Left ventricle myocardium superior (tissue), 1 donor: ENCODE measurements around the gene KIF5C. TPM values are rescaled to one million over a fixed set of nuclear protein-coding genes. Genes with fewer than 3 reads are reported as not detected.

Experiments
- ATAC-seq: fragments of 200-7000 bp; cut with Tn5 transposase; one replicate; pipeline ENCODE4 v1.9.1; 2020; ENCODE audit warnings: mild to moderate bottlenecking, moderate library complexity
- DNase-seq: peaks from one replicate; pipeline ENCODE4 v3.0.0-alpha.2; 2020
- intact Hi-C: fragments of 100-400 bp; cut with micrococcal nuclease; formaldehyde crosslinking; loops from one replicate; pipeline ENCODE4 v1.11.0; 2022
- total RNA-seq: library from RNA; stranded (reverse); fragmentation: NEBNext Ultra II Directional; extraction: Animal tissue kit (Norgen Biotek cat#: 25700); gene quantifications from one replicate; pipeline ENCODE4 v1.2.1, GENCODE V29; 2021
- donor health status: DM: no; HTN: yes; CAD: no; lungs with severe emphysema.

Gene KIF5C
- total RNA-seq, 1 donor from 2014 or later = 0.52 TPM

DNA sequence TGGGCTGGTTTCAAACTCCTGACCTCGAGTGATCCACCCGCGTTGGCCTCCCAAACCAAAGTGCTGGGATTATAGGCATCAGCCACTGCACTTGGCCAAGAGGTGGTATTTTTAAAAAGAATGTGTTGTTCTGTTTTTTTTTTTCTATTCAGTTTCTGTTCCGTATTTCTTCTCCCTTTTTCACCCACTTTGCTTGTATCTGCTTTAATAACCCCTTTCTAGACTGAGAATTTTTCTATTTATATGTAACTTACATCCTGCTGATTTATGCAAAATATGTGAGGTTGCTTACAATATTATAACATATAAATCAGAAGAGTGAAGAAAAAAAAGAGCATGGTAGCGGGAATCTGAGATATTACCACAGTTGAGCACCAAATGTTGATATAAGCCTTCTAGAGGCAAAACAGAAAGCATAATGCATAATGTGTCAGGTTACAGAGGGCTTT, 146.3 kb downstream of the KIF5C start:
- intact Hi-C loops = no loop called here
- DNase-seq (no peak), ATAC-seq (no peak)

DNA sequence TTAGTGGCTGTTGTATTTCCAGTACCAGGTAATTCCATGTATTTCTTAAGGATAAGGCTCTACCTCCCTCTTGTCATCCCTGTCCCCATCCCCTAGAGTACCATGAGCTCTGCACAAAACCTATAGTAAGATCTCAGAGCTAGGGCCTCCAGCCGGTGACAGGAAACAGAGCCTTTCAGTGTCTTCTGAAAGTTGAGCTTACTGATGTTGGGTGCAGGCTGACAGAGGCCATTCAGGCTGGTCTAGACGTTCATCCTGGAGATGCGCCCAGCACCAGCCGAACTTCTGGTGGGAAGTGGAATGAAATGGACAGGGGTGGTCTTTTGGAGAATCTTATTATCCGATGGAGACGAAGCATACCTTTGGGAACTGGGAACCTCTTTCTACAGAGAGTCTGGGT, 146.7 kb downstream of the KIF5C start:
- ATAC-seq (no peak), DNase-seq (no peak)
- intact Hi-C loops = no loop called here

DNA sequence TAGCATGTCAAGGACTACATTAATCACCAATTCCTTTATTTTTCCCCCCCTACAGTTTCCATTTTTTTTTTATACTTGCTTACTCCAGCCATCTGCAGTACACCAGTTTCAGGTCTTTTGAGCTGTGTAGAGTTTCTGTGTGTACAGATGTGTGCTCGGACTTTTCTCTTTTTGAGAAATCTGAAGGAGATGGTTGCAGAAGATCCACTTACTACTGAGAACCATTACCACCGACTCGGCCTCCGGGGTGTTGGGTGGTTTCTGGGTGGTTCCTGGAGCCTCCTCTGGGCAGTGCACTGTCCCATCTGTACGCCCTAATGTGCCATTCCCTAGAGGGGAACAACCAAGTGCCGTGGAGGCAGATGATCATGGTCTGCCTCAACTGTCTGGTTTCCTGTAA, 148.1 kb downstream of the KIF5C start:
- DNase-seq = no peak
- intact Hi-C loops = no loop called here
- no peak for ATAC-seq

DNA sequence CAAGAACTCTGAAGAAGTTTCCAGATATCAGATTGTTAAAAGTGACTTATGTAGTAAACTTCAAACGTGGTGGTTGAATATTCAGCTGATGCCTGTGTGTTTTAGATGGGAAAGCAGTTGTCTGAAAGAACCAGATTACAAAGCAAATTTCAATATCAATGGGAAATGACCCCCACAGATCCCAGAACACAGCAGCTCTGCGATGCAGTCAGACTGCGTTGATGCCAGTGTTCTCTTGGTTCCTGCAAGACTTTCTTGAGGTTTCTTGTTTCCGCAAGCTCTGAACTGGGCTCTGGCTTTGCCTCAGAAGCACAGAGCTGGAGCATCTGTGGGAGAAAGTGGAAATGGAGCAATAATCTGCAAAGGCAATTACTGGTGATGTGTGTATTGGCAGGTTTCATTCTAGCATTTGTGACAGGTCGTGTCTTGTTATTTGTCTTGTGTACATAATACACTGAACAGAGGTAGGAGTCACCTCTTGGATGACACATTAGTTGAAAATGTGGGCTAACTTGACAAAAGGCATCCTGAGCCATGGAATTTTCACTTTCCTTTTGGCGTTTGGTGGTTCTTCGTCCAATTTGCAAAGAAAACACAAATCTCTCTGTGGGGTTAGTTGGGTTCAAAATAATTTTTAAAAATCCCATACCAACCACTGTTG, 152.7 kb downstream of the KIF5C start:
- DNase-seq = no peak
- intact Hi-C loops = no loop called here
- ATAC-seq = no peak

DNA sequence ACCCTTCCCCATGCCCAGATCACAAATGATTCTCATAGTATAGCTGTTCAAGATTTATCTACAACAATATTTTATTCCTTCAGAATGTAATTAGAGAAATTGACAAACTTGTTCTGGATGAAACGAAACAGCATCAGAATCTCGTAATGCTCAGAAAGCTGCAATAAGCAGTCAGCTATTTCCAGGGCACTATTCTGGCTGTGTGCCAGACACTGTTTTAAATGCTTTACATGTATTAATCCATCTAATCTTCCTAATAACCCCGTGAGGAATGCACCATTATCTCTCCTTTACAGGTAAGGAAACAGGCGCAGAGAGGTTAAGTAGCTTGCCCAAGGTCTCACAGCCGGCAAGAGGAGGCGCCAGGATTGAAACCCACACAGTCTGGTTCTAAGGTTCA, 153.3 kb downstream of the KIF5C start:
- intact Hi-C loops = no loop called here
- DNase-seq (no peak), ATAC-seq (no peak)

DNA sequence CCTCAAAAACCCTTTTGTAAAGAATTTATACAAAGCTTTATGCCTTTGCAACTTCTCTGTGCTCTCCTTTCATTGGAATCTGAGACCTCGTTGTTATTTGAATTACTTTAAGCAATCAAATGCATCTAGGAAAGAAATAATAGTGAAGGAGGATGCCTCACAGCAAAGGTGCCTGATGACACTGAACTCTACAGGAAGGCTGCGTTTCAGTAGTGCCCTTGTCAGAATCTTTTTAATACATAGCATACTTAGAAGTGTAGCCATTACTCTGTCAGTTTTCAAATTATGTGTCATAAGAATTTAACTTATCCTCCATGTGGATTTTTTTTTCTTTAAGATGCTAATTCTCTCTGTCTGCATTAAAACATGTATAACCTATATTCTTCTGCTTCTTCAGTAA, 153.9 kb downstream of the KIF5C start:
- no peak for ATAC-seq
- intact Hi-C loops = no loop called here
- no peak for DNase-seq

DNA sequence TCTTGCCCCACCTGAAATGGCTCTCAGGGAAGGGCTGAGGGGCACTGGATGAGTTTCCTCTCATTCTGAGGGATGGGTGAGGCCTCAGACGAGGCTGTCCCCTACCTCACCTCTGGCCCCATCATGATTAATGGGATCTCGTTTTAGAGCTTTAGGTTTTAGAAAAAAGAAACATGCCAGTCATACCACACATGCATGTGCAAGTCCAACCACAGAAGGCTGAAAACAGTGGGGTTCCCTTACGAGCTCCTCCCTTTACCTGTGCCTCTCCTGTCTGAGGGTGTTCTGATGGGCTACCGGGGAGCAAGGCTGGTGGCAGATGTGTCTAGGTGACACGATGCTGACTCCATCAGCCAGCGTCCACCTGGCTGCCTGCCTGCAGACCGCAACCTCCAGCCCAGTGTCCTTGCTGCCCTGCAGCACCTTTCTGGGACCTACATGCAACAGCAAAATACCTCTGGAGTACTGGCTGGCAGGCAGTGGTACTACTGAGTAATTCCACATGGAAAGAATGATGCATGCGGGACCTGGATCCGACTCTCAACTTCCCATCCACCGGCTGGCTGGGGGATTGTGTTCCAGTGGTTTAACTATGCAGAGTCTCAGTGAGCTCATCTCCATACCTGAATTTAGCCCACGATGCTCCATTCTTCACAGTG, 154.4 kb downstream of the KIF5C start:
- intact Hi-C loops = no loop called here
- no peak for ATAC-seq
- no peak for DNase-seq

DNA sequence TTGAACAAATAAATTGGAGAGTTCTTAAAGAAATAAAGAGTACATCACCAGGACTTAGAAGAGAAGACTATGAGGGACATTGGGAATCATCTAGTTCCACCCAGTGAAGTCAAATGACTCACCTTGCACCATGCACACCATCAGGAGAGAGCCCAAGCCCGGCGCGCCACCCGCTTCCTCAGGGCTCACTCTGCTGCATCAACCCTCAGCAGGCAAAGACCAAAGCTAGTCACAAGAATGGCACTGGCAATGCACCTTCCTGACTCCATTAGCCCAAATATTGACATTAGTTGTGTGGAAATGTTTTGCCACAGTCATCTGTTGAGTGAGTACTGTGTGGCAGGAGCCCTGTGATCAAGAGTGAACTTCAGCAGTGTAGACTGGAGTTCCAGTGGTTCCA, 156.4 kb downstream of the KIF5C start:
- ATAC-seq (no peak), DNase-seq (no peak)
- intact Hi-C loops = no loop called here

DNA sequence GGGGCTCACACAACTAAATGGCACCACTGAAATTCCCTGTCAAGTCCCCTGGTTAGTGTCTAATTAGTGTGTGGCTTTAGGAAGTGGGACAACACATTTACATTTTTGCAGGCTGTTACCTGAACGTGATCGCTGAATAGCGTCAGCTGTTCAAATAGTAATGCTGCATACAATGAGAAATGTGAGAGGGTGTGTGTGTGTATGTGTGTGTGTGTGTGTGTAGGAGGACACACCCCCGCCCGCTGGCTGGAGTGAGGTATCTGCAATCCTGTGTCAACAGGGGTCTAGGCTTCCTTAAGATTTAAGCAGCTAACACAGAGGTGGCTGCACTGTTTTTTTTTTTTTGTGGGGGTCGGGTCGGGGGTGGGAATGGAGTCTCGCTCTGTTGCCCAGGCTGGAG, 158.7 kb downstream of the KIF5C start:
- intact Hi-C loops = no loop called here
- ATAC-seq (no peak), DNase-seq (no peak)

DNA sequence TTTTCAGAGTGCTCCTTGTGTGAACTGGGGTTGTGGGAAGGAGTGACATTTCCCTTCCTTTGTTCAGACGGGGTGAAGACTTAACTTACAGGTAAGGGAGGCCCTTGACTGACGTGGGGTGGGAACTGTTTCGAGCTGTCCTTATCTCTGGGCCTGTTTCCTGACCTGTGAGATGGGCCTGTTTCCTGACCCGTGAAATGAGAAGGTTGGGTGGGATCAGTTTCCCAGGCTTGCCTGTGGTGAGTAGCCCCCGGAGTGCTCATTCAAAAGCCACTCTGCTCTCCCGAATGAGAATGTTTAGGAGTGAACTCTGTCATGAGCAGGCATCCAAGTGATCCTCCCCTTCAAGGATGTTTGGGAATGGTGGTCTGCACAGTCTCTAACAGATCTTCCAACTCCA, 159.4 kb downstream of the KIF5C start:
- intact Hi-C loops = no loop called here
- ATAC-seq (no peak), DNase-seq (no peak)

DNA sequence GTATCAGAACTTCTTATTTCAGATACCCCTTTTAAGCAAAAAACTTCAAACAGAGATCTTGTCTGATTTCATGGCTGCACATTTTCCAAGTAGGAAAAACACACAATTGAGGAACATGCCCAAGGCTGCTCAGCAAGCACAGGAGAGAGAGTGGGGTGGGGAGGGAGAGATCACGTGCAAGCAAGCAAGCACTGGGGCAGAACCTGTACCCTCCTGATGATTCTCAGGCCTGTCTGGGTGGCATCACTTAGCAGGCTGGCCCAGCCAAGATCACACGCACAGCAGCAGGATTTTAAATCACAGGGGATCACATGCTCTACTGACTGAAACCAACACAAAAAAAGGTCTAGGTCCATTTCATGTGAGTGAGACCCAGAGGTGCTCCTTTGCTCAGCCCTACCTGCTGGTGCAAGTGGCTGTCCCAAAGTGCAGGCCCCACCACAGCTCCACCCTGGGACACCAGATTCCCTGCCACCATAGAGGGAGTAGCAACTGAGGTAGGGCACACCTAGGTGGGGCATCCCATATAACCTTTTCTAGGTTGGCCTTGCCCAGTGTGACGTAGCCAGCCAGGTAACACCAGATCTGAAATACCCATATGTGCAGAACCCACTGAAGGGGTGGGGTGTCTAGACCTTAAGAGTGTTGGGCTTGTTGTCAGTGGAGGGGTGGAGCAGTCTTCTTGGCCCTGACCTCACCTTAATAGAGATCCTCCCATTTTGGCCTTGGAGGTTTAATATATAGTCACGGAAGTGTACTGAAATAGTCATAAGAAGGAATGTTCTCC, 161.7 kb downstream of the KIF5C start:
- no peak for DNase-seq
- ATAC-seq = no peak
- intact Hi-C loops = no loop called here

DNA sequence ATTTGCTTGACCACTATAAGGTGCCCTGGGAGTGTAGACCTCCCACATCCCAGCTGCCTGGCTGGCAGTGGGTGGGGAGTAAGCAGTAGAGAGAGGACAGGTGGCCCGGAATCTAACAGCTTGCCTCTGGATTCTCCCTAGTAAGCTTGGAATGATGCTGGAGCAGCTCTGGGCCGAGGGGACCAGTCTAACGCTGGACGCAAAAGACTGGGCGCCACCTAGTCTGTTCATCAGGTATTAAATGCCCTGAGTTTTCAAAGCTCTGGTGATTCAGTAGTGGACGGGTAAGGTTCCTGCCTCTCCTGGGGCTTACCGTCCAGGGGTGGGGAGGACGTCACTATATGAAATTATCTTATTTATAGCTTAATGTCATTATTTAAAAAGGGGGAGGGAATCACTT, 162.8 kb downstream of the KIF5C start:
- DNase-seq (no peak), ATAC-seq (no peak)
- intact Hi-C loops = no loop called here

DNA sequence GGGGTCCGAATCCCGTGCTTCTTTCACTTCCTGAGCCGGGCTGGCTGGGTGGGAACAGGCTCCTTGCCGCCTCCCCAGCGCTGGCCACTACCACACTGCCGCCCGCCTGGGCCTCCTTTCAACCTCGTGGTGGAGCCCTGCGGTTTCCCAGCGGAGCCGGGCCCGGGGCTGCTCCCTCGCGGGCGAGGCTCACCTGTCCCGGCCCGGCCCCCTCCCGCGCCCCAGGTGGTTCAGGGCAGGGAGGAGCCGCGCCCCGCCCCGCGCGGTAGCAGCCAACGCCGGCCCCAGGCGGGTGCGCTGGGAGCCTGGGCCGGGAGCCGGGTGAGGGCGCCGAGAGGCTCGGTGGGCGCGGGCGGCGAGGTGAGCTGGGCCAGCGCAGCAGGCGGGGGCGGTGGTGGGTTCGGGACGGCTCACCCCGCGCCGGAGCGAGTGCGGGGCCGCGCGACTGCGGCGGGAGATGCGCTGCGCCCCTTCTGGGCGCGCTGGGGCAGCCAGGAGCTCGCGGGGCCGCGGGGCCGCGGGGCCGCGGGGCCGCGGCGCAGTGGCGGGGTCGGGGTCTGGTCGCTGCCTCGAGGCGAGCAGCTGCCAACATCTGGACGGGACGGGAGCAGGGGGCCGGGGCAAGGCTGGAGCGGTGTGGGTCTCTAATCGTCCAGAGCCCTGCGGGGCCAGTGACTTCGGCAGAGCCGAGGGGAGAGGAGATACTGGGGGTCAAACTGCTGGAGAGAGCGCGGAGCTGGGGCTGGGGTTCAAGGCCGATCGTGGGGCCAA, 163.6 kb downstream of the KIF5C start, which contains the start of gene LYPD6B:
Gene LYPD6B, plus strand, starts transcription at position 258 of the 771 bp plus-strand sequence. CDS start 92,250 bp downstream, outside the sequence.
- intact Hi-C loops = no loop called here
- no peak for ATAC-seq
- no peak for DNase-seq

DNA sequence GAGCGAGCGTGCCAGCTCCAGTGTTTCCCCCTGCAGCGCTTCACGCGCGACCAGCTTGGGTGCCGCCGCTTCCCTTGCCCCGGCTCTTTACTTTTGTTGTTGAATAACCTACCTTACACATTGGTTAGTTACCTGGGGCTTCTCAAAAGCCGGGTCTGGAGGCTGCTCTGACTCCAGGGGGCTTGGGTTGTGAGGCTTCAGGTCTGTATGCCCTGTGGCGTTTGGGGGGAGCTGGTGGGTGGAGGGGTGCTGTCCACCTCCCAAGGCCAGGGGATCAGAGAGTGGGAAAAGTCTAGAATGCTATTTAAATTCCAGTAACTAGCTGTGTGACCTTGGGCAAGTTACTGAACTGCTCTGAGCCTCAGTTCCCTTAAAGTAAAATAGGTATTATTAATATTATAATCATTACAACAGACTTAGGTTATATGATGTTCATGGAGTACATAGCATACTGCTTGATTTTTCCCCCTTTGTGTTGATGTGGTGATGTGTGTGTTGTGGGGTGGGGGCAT, 164.2 kb downstream of the KIF5C start:
- intact Hi-C loops = no loop called here
- ATAC-seq = no peak
- DNase-seq = no peak

DNA sequence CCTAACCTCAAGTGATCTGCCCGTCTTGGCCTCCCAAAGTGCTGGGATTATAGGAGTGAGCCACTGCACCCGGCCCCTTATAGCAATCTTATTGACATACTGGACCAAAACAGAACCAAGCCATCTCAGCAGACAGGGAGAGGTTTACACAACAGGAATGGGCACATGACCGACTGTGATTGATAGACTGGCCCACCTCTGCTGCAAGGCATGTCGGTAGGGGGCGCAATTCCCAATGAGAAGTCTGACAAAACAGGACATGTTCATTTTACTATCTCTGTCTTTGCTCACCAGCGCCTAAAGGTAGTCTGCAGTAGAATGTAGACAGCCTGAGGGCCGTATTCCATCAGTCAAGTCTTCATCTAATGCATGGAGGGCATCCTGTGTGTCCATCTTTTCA, 165.4 kb downstream of the KIF5C start:
- intact Hi-C loops = no loop called here
- ATAC-seq = no peak
- no peak for DNase-seq

DNA sequence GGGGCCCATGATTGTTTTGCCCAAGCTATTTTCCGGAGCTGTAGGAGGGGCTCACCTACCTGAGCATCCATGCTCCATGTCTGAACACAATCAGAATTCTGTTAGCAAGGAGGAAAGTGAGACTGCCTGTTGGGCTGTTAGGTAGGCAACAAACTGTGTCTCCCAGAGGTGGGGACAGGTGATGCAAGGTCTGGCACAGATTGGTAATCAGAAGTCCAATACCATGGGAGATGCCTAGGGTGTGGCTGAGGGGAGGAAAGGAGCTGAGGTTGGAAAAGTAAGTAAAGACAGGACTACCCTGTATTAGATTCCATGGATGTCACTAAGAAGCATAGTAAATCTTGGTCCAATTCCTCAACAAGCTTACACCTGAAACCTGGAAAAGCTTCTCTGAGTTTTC, 166.5 kb downstream of the KIF5C start:
- ATAC-seq (no peak), DNase-seq (no peak)
- intact Hi-C loops = no loop called here

DNA sequence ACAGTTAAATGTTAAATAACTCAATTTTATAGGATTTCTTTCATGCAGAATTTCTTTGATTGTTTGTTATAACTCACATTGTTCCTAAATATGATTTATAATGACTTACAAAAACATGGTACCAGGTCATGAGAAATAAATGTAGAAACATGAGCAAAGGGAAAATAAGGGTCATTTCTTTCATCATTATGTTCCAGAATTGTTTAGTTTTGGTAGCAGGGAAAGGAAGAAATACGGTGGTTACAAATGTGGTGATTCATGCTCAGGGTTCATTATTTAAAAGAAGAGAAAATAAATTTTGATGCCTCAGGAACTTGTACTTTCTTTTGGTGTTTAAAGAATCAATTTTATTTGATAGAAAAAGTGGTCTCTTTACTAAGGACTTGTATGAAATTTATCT, 167.9 kb downstream of the KIF5C start:
- no peak for DNase-seq
- intact Hi-C loops = no loop called here
- no peak for ATAC-seq

DNA sequence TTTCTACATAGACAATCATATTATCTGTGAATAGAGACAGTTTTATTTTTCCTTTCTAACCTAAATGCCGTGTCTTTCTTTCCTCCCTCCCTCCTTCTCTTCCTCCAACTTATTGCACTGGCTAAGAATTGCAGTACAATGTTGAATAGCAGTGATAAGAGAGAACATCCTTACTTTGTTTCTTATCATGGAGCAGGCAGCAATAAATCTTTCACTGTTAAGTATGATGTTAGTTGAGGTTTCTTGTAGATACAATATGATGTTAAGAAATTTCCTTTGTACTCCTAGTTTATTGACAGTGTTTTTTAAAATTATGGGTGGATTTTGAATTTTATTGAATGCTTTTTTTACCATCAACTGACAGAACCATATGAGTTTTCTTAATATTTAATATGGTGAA, 169.5 kb downstream of the KIF5C start:
- no peak for ATAC-seq
- intact Hi-C loops = no loop called here
- DNase-seq = no peak

DNA sequence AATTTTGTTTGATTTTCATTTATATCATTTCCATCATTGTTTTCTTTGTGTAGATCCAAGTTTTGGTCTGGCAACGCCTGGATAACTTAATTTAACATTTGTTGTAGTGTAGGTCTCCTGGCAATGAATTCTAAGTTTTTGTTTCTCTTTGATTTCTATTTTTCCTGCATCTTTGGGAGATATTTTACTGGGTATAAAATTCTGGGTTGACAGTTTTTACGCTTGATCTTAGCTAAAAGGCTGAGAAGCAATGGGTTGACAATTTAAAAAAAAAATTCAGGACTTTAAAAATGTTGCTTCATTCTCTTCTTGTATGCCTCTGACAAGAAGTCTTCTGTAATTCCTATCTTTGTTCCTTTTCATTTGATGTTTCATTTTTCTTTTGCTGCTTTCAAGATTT, 172.1 kb downstream of the KIF5C start:
- intact Hi-C loops = no loop called here
- DNase-seq (no peak), ATAC-seq (no peak)

DNA sequence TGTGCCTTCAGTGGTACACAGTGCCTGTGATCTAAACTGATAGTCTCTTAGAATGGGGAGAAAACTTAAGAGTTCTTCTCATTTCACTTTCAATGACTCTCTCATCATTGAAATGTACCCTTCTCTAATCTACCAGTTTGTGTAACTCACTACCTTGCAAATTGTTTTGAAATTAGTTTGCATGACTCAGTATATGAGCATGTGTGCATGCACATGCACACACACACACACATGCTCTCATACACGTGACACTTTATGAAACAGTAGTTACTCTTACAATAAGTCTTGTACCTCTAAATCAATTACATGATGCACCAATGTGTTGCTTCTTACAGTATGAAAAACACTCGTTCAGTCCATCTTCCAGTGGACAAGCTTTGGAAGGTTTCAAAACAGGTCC, 174.1 kb downstream of the KIF5C start:
- ATAC-seq (no peak), DNase-seq (no peak)
- intact Hi-C loops = no loop called here
